GM19455 (cell line): Measurements from ENCODE around the gene MARCHF10.
"Not testable (repeated sequence)": the region's sequence is repeated elsewhere in the genome, so short reads cannot be mapped to it uniquely, and the experiment has no call there.

ENCODE experiments used
- ATAC-seq: cut with Tn5 transposase; IDR thresholded peaks from one replicate; pipeline ENCODE4 v1.9.1; 2021; ENCODE audit not compliant: unreplicated experiment

MARCHF10 gene

DNA sequence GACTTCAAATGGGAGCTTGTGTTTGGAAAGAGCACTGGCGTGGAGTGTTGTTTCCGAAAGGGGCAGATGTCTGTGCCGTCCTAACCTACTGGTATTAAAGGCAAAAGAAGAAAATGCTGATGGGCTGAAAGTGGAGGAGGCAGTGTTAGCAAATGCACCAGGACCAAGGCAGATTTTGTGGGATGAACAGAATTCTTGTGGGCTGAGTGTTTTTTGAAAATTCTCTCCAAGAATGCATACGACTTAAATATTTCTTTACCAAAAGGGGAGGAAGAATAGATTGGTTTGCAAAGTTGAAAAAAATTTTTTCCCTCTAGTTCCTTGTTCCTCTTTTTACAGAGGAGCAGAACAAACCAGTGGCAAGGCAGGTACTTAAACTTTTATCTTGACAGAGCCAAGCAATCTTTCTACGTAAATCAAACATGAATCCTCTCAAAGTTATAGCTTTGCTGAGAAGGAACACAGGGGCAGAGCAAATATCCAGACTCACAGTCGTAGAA is 16.8 kb downstream of the MARCHF10 start:
- no peak for ATAC-seq

DNA sequence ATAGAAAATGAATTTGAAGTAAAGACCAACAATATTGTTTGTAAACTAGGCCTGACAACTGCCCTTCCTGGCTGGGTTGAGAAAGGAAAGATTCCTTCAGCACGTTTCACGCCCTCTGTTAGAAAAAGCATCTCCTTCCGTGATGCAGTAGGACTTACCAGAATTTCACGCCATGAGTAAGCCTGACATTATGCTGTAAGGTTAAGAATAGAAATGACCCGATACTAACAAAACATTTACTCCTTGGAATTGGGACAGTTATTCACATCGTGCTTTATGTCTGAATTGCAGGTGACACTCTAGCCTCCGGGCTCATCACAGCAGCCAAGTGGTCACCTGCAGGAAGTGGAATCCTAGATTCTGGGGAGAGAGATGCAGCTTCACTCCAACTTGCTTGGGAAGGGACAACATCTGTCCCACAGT is 17.5 kb downstream of the MARCHF10 start:
- ATAC-seq = no peak

DNA sequence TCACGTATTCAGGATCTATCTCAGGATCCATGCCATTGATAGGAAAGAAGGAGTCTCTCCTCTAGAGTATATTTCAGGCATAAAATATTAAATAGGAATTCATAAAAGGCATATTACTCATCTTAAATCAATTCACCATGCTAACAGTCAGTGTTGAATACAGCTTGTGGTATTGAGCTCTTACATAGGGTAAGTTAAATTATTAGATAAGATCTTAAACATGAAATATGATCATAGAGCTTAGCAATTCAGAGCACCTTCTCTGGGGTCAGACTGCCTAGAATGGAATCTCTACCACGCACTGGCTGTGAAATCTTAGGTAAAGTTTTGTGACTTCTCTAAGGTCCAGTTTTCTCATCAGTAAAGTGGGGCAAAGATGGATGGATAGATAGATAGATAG is 20.7 kb downstream of the MARCHF10 start:
- no peak for ATAC-seq

GRCh38 chr17:62786646-62787045 is 21.5 kb downstream of the MARCHF10 start:
- no peak for ATAC-seq

- ATAC-seq = not testable (repeated sequence)
Observed at GRCh38 chr17:62785983-62786382, 22.1 kb downstream of the MARCHF10 start.

- no peak for ATAC-seq
Observed at GRCh38 chr17:62782730-62783270, 25.3 kb downstream of the MARCHF10 start.

- ATAC-seq = no peak
Observed at GRCh38 chr17:62781831-62782251, 26.3 kb downstream of the MARCHF10 start.

- no peak for ATAC-seq
Observed at GRCh38 chr17:62781356-62781755, 26.8 kb downstream of the MARCHF10 start.

GRCh38 chr17:62780951-62781350 is 27.2 kb downstream of the MARCHF10 start:
- ATAC-seq = no peak

DNA sequence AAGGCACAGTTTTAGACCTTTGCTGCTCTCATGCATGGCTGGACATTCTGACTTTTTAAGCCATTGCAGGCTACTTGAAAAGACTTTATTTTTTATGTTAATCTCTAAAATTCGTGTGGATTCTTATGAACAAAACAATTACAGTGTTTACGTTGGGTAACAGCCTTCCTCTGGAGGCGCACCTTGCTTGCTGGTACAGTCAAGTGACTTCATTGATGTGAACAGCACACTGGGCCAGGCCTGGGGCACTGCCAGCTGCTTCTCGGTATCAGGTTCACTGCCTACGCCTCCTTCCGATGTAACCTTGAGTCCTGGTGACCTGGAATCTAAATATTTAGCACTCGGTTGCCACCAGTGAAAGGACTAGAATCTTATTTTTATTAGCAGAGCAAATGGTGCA is 27.8 kb downstream of the MARCHF10 start:
- no peak for ATAC-seq

- no peak for ATAC-seq
Observed at GRCh38 chr17:62778990-62779681, 29.0 kb downstream of the MARCHF10 start.

DNA sequence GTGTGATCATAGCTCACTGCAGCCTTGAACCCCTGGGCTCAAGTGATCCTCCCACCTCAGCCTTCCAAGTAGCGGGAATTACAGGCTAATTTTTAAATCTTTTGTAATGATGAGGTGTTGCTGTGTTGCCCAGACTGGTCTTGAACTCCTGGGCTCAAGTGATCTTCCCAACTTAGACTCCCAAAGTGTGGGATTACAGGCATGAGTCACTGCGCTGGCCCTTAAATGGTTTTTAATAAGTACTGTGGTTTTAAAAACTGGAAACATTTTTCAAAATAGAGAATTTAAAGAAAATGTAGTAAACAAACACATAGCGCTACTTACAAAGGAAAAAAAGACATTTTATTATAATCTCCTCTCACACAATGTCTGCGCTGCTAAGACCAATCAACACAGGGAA is 32.2 kb downstream of the MARCHF10 start:
- ATAC-seq = no peak

DNA sequence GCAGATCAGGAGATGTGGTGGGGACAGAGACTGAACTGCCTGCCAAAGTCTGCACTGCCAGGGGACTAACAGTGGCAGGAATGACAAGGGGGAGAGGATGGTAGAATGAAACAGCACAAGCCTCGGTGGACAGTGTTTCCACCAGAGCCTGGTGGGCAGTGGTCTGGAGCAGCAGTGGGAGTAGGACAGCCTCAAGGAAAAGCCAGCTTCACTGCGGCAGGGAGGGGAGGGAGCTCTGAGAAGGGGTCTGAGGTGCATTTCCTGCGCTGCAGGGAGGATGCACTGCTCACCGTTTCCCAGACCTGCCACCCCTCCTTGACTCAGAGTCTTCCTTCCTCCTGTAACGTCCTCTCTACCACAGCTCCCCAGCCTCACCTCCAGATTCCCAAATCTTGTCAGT is 33.8 kb downstream of the MARCHF10 start:
- ATAC-seq = no peak

GRCh38 chr17:62767997-62768396 is 40.1 kb downstream of the MARCHF10 start:
- ATAC-seq = no peak

- ATAC-seq = no peak
Observed at GRCh38 chr17:62765351-62765750, 42.8 kb downstream of the MARCHF10 start.

- ATAC-seq = no peak
Observed at GRCh38 chr17:62763891-62764600, 44.1 kb downstream of the MARCHF10 start.

DNA sequence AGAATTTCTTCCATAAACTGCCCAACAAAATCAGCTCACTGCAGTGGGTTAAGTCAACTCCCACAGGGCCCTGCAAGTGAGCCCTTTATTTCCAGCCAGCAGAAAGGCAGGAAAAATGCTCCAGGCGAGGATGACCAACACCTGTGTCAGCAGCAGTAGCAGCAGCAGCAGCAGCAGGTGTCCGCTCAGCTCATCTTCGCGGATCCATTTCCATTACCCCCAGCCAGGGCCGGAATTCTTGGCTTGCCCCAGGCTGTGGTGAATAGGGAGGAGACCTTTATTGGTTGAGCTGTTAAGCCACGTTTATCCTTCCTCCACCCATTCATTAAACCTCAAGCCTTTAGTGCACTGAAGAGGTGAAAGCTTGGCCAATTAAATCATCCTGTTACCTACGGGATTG is 46.2 kb downstream of the MARCHF10 start:
- ATAC-seq = no peak

DNA sequence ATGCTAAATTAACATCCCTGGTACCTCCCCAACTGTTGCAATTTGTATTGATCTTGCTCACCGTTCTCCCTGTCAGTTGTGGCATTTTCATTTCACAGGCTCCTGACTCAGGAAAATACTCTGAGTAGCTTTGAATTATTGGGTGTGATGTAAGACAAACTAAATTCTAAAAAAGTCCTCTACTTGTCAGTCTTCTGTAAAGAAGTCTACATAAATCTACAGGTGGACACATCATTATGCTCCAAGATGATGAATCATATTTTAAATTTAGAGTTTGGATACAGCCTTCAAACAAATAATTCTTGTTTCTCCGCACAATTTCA is 47.2 kb downstream of the MARCHF10 start:
- no peak for ATAC-seq

- no peak for ATAC-seq
Observed at GRCh38 chr17:62760059-62760944, 47.8 kb downstream of the MARCHF10 start.

- ATAC-seq = no peak
Observed at GRCh38 chr17:62757500-62757951, 50.6 kb downstream of the MARCHF10 start.

DNA sequence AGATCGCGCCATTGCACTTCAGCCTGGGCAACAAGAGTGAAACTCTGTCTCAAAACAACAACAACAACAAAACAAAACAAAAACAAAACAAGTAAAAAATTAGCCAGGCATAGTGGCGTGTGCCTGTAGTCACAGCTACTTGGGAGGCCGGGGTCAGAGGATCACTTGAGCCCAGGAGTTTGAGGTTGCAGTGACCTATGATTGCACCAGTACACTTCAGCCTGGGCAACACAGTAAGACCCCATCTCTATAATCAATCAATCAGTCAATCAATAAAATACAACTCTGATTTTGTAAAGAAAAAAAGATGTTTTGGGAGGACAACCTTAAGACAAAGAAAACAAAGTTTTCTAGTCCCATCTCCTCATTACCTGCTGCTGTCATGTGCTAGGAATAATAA is 51.9 kb downstream of the MARCHF10 start:
- ATAC-seq = no peak
